ENCODE measurements around the gene SYCP3. TPM values are rescaled to one million over a fixed set of nuclear protein-coding genes. Genes with fewer than 3 reads are reported as not detected.
"Not testable (repeated sequence)": the region's sequence is repeated elsewhere in the genome, so short reads cannot be mapped to it uniquely, and the experiment has no call there.

Gene SYCP3
- total RNA-seq, 4 donors from 2014 or later = 0.60 TPM; not detected in 3

DNA sequence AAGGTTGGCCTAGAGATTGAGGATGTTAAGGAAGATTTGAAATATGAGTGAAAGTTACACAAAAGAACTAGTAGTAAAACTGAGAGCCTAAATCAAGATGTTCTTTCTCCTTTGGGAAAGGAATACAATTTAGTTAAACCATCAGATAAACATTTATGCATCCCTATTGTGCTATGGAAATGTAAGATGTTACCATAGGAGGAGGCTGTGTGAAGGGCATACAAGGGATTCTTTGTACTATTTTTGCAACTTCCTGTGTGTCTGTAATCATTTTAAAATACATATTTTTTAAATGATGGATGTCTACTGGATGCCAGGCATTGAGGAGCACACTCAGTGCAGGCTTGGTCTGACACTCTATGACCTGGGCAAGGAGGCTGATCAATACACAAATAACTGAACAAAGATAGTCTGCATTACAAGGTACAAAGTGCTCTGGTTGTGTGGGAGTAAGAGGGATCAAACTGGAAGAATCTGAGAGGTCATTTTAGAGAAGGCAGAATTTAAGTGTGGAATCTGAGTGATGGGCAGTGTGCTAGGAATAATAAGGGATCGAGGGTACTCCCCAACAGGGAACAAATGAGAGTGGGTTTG lies 47.7 kb downstream of the SYCP3 start:
- no peak for TF ChIP-seq CTCF (IDR thresholded peaks at IDR 0.05)
- no peak for TF ChIP-seq EP300 (IDR thresholded peaks at IDR 0.05)
- no peak for TF ChIP-seq POLR2A (IDR thresholded peaks at IDR 0.05)
- no peak for DNase-seq (ENCODE audit: low spot score in 2 of 2)
- Histone ChIP-seq H3K9me3 (no peaks in the 10 kb centered on the region), H3K4me3 (no peak overlapping the region), H3K27me3 (no peaks in the 10 kb centered on the region), H3K36me3 (no peaks in the 10 kb centered on the region), H3K4me1 (peaks cover 0 to 13% (median 10%) of the 10 kb centered on the region in 4 donors), H3K27ac (no peak overlapping the region)
- 56 to 59% methylated on average over 1 of the region's 1 CpG for WGBS, 2 donors

- DNase-seq (ENCODE audit: low spot score in 2 of 2) = no peak
- no peak overlapping the region for H3K4me3 ChIP-seq
- no peaks in the 10 kb centered on the region for H3K36me3 ChIP-seq
- no peak for TF ChIP-seq EP300 (IDR thresholded peaks at IDR 0.05)
- TF ChIP-seq POLR2A (IDR thresholded peaks at IDR 0.05) = no peak
- TF ChIP-seq CTCF (IDR thresholded peaks at IDR 0.05) = no peak
- H3K9me3 ChIP-seq = no peaks in the 10 kb centered on the region
- 52 to 67% methylated on average over 3 of the region's 3 CpGs for WGBS, 2 donors
- no peak overlapping the region for H3K27ac ChIP-seq
- H3K27me3 ChIP-seq = no peaks in the 10 kb centered on the region
- peaks cover 0 to 11% (median 4%) of the 10 kb centered on the region in 4 donors for H3K4me1 ChIP-seq
These were observed 48.6 kb downstream of the SYCP3 start for GRCh38 chr12:101690544-101691098.

- DNase-seq (ENCODE audit: low spot score in 2 of 2) = no peak
- Histone ChIP-seq H3K9me3 (no peaks in the 10 kb centered on the region), H3K4me1 (peaks cover 0 to 16% (median 2%) of the 10 kb centered on the region in 4 donors), H3K27ac (peak overlapping the region in 1 of 4 donors; percentile 7), H3K27me3 (no peaks in the 10 kb centered on the region), H3K36me3 (no peaks in the 10 kb centered on the region), H3K4me3 (no peak overlapping the region)
- 57 to 63% methylated on average over 1 of the region's 1 CpG for WGBS, 2 donors
- TF ChIP-seq EP300 (IDR thresholded peaks at IDR 0.05) (no peak), POLR2A (IDR thresholded peaks at IDR 0.05) (no peak), CTCF (IDR thresholded peaks at IDR 0.05) (no peak)
These were observed 53.1 kb downstream of the SYCP3 start for GRCh38 chr12:101686176-101686575.

DNA sequence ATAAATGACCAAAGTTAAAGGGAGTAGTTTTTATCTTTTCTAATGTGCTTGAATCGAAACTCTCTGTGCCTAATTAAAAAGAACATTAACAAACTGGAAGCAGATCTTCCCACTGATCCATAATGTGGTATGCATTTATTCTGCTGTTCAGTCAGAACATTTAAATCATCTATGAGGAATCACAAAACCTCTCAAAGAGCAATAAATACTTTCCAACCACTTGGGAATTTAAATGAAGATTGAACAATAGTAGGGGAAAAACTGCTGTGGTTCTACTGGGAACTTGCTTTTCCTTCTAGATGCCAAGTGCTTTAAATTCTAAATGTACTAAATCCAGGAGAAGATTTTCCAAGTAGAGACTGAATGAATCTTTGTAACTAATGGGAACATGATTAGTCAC lies 54.2 kb downstream of the SYCP3 start:
- WGBS, 2 donors = 46 to 54% methylated on average over 1 of the region's 1 CpG
- TF ChIP-seq CTCF (IDR thresholded peaks at IDR 0.05) = no peak
- TF ChIP-seq POLR2A (IDR thresholded peaks at IDR 0.05) = no peak
- no peak for TF ChIP-seq EP300 (IDR thresholded peaks at IDR 0.05)
- DNase-seq (ENCODE audit: low spot score in 2 of 2) = no peak
- Histone ChIP-seq H3K9me3 (no peaks in the 10 kb centered on the region), H3K4me1 (peaks cover 0 to 24% (median 2%) of the 10 kb centered on the region in 4 donors), H3K27ac (peak overlapping the region in 2 of 4 donors; percentile 13 to 18), H3K36me3 (no peaks in the 10 kb centered on the region), H3K4me3 (no peak overlapping the region), H3K27me3 (no peaks in the 10 kb centered on the region)

DNA sequence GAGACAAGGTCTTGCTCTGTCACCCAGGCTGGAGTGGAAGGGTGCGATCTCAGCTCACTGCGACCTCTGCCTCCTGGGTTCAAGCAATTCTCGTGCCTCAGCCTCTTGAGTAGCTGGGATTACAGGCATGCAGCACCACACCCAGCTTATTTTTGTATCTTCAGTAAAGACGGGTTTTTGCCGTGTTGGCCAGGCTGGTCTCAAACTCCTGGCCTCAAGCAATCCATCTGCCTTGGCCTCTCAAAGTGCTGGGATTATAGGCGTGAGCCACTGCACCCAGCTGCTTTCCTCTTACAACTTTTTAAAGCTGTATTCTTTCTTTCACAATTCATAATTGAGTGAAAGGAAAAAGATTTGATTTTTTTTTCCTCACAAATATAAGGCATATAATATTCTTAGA lies 57.6 kb downstream of the SYCP3 start:
- H3K4me3 ChIP-seq; H3K27me3 ChIP-seq; DNase-seq (ENCODE audit: low spot score in 2 of 2); H3K27ac ChIP-seq; H3K36me3 ChIP-seq; H3K9me3 ChIP-seq: not testable (repeated sequence)
- peaks cover 0 to 30% (median 2%) of the 10 kb centered on the region in 4 donors for H3K4me1 ChIP-seq
- whole genome bisulfite sequencing, 2 donors = 53 to 64% methylated on average over 6 of the region's 6 CpGs

Measured in tibial nerve (tissue), 4 donors.